ENCODE data around the gene KRTAP5-6.

KRTAP5-6 gene

DNA sequence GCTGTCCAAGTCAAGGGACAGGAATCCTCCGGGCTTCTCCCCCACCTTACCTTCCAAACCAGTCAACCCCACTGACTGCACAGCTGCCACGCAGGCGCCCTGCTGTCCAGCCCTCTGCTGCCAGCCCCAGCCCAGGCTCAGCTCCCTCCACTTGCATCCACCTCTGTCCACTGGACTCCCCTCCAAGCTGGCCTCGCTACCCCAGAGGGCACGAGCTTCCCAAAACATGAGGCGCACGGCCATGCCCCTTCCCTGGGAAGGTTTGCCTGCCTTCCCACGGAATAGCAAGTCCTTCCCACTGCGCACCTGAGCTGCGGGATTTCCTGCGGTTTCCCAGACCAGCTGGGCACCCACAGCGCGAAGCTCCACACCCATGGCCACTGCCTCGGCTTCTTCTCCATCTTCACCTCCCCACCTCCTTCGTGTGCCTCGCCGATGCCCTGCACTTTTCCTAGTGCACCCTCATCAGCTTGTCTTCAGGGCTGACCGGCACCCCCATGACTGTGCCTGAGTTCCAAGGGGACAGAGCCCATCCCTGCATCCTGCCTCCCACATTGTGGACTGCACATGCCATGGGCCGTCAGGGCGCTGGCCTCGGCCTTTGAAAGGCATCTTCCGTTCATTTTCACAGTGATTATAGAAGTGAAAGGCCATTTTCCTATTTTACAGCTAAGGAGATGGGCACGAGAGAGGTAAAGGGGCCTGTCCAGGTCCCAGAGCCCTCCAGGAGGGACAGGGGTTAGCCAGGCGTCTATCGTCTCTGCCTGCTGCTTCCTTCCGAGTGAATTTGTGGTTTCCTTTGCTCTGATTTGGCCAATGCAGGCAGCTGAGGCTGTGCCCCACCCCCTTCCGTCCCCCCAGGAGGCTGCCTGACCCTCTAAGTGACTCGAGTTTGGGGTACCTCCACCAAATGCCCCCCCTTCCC, 37.0 kb downstream of the KRTAP5-6 start:
- DNase-seq (ENCODE audit: low spot score), result no peak

DNA sequence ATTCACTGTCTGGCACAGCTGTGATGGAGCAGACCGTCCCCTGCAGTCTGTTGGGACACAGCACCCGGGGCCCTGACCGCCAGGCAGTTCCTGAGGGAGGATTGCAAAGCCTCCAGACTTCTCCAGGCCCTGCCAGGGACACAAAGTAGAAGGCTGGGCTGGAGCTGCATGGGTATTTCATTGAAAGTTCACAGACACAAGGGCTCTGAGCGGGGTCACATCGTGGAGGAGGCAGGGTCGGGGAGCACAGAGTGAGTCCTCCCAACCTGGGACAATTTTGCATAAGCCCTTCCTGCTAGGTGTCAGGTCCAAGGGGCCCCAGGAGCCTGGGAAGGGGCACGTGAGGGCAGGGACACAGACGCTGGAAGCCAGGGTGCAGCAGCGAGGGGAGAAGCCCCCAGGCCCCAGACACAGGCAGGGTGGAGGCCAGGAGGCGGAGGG, 37.7 kb downstream of the KRTAP5-6 start:
- no peak for DNase-seq (ENCODE audit: low spot score)

DNA sequence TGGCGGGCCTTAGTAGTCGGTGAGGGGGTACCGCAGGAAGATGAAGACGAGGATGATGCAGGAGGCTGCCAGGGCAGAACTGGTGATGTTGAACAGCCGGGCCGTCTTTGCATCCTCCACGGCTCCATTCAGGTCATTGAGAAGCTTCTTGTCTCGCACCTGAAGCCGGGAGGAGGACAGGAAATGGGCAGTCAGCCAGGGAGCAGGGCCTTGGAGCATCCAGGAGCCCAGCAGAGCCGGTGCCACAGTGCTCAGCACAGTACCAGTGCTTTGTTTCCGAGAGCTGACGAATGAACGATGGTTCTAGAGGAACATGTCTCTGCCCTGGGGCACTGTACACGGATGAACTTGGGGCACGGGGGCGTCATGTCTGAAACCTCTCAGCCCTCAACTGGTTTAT, 38.3 kb downstream of the KRTAP5-6 start:
- DNase-seq (ENCODE audit: low spot score), result no peak

DNA sequence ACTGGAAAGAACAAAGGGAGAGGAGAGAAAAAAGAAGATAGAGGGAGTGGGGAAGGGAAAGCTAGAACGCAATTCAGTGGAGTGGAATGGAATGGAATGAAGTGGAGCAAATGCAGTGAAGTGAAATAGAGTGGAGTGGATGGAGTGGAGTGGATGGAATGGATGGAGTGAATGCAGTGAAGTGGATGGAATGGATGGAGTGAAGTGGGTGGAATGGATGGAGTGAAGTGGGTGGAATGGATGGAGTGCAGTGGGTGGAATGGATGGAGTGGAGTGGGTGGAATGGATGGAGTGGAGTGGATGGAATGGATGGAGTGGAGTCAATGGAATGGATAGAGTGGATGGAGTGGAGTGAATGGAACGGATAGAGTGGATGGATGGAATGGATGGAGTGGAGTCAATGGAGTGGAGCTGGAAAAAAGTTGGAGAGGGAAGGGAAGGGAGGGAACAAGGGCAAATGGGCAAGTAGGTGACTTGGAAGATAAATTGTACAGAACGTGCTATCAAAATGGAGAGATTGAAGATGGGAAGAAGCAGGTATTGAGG, 39.5 kb downstream of the KRTAP5-6 start:
- DNase-seq (ENCODE audit: low spot score), result no peak

DNA sequence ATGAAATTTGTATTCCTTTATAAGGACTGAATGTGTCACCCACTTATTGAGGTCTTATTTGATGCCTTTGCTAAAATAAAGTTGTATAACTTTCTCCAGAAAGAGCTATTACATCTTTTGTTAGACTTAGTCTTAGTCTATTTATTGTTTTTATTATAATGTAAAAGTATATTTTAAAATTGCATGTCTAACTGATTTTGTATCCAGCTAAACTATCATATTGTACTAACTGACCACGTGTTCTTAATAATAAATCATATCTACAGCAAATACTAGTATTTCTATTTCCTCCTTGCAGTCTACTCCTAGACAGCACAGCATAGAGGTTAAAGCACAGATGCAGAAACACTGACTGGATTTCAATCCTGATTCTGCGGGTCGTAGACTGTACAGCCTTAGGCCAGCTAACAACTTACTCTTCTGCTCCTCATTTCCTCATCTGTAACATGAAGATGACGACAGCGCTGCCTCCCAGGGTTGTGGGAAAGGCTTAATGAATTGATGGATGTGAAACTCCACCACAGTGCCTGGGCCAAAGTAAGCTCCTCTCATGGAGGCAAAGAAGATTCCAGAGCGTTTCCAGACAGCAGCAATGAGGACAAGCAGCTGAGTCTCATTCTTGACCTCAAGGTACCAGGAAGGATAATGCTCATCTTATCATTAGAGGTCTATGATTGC, 40.2 kb downstream of the KRTAP5-6 start:
- no peak for DNase-seq (ENCODE audit: low spot score)

DNA sequence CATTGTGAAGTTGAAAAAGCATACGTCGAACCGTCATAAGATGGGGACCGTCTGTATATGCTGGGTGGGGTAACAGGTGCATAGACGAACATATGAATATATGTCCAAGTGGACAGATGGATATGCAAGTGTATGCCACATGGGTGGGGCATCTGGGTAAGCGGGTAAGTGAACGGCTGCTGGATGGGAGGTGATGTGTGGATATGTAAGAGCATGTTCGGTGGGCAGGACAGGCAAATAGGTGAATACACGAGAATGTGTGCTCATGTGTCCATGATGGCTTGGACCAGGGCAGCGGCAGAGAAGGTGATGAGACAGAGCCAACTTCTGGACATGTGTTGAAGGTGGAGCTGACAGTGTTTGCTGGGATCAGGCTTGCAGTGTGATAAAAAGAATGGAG, 41.4 kb downstream of the KRTAP5-6 start:
- no peak for DNase-seq (ENCODE audit: low spot score)

DNA sequence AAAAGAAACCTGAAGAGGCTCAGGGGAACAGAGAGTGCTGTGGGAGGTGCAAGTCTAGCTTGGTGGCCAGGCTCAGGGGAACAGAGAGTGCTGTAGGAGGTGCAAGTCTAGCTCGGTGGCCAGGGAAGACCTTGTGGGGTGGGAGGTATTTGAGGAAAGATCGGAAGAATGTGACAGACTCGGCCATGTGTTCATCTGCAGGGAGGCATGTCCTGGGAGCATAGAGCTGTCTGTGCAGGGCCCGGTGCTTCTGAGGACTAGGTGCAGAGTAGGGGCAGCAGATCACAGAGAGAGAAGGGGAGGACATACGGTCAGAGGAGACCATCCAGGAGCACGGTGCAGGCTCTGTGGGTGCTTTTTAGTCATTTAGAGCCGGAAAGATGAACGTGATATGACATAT, 42.6 kb downstream of the KRTAP5-6 start:
- DNase-seq (ENCODE audit: low spot score), result no peak

DNA sequence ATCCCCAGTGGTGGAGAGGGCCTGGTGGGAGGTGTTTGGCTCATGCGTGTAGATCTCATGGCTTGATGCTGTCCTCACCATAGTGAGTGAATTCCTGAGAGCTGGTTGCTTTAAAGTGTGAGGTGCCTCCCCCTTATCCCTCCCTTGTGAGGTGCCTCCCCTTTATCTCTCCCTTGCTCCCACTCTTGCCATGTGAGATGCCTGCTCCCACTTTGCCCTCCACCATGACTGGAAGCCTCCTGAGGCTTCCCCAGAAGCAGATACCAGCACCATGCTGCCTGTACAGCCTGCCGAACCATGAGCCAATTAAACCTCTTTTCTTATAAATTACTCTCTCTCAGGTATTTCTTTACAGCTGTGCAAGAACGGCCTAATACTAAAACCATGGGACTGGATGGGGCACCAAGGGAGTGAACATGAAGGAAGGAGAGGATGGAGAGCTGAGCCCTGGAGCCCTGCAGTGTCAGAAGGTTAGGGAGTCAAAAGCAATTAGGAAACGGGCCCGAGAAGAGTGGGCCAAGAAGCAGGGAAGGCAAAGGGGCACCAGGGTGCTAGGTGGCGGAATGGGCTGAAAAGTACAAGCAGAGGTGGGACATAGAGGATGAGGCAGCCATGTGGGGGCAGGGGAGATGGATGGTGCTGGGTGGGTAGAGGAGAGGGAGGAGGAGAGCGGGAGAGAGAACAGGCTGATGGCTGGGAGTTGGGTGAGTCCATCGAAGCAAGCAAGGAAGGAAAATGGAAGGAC, 44.0 kb downstream of the KRTAP5-6 start:
- no peak for DNase-seq (ENCODE audit: low spot score)

DNA sequence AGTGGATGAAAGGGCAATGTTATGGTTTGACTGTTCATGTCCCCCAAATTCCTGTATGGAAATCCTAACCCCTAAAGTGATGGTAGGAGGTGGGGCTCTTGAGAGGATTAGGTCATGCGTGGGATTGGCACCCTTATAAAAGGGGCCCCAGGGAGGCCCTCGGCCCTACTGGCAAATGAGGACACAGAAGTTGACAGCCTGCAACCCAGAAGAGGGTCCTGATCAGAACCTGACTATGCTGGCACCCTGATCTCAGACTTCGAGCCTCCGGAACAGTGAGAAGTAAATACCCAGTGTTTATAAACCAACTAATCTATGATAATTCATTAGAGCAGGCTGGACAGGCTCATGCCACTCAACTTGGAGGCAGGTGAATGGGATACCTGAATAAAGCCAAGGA, 44.7 kb downstream of the KRTAP5-6 start:
- no peak for DNase-seq (ENCODE audit: low spot score)

DNA sequence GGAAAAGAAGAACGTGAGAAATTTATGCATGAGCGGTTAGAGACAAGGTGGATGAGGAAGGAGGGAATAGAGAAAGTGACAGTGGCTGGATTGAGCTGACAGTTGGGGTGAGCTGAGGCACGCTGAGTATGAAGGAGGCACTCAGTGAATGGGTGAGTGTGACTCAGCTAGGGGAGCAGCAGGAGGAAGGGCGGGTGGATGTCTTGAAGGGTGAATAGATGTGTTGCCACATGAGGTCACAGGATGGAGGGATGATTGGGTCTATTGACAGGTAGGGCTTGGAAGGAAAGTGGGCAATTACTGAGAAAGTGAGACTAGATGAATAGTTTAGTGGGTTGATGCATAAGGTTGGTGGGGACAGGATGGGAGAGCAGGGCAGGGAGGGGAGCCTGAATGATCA, 45.4 kb downstream of the KRTAP5-6 start:
- DNase-seq (ENCODE audit: low spot score), result no peak

DNA sequence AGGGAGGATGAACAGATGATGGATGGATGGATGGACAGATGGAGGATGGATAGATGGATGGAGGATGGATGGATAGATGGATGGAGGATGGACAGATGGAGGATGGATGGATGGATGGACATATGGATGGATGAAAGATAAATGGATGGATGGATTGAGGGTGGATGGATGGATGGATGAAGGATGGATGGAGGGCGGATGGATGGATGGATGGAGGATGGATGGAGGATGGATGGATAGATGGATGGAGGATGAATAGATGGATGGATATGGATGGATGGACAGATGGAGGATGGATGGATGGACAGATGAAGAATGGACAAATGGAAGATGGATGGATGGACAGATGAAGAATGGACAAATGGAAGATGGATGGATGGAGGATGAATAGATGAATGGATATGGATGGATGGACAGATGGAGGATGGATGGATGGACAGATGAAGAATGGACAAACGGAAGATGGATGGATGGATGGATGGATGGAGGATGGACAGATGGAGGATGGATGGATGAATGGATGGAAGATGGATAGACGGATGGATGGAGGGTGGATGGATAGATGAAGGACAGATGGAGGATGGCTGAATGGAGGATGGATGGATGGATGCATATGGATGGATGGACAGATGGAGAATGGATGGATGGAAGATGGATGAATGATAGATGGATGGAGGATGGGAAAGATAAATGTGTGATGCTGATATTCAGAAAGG, 46.0 kb downstream of the KRTAP5-6 start:
- no peak for DNase-seq (ENCODE audit: low spot score)

DNA sequence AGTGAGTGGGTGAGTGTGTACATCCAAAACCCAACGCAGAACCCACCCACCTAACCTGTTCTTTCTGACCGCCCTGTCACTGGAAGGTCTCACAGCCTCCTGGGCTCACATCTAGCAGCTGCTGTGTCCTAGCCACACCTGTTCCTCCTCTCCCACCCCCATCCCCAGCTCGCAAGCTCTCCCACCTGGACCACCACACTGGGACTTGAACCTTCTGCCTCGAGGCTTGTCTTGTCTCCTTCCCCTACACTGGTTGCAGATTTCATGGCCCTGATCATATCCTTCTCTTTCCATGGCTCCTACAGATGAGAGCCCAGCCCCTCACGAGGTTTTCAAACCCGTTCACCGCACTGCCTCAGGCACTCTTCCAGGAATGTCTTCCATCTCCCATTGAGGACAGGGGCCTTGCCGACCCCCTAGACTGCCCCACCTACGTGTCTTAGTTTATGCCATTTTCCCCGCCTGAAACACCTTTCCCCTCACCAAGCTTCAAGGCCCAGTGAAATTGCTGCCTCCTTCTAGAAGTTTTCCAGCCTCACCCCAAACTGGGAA, 46.7 kb downstream of the KRTAP5-6 start:
- DNase-seq (ENCODE audit: low spot score), result no peak

DNA sequence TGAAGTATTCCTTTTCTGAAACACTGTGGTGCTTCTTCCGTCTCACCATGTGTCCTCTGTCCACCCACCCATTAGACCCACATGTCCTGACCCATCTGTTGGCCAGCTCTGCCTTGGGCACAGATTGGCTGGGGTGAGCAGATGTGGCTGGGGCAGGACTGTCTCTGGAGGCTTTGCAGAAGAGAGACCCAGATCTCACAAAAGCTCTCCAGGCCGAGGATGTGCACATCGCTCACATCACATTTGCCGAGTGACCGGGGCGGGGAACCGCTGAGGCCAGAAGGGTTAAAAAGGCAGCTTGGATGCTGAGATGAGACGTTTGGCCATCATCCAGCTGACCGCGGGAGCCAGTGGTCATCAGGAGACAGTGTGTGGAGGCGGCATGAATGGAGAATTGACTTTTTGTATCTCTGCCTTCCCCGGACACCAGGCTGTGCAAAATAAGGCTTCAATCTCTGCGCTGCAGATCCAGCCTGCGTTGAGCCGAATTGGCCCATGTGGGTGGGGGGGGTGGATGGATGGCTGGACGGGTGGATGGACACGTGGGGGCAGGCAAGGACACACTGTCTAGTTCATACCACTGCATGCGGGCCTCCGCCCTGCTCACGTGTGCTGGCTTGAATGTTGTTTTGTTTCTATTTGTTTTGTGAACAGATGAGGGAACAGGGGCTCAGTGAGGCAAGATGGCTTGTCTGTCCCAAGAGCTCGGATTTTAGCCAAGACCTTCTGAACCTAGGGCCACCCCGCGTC, 47.3 kb downstream of the KRTAP5-6 start:
- peak; percentile 74 for DNase-seq (ENCODE audit: low spot score)

DNA sequence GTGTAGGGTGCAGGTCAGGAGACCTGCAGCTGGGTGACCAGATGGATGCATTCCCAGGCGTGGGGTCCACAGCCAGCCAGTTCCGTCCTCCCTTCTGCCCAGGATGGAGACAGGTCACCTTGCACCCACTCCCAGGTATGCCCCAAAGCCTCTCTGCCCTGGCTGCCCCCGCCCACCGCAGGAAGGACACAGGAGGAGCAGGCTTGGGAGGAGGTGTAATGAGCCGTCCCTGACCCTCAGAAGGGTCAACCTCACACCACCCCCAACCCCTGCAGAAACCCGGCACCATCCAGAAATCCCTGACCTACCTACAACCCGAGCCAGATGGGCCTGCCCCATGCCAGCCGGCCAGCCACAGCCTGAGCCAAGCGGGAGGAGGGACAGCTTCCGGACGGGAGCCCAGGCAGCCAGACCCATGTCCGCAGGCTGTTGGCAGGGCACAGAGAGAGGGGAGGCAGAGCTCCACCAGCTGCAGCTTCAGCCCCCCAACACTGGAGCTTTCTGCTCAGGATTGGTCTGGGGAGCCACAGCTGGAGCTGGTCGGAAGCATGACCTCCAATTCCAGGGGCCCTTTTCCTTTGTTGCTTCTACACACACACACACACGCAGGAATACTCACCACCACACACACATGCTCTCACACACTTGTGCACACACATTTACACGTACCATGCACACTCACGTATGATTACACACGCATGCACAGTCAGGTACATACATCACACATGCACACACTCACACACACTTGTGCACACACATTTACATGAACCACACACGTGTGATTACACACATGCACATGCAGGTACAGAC, 48.1 kb downstream of the KRTAP5-6 start:
- DNase-seq (ENCODE audit: low spot score), result no peak

DNA sequence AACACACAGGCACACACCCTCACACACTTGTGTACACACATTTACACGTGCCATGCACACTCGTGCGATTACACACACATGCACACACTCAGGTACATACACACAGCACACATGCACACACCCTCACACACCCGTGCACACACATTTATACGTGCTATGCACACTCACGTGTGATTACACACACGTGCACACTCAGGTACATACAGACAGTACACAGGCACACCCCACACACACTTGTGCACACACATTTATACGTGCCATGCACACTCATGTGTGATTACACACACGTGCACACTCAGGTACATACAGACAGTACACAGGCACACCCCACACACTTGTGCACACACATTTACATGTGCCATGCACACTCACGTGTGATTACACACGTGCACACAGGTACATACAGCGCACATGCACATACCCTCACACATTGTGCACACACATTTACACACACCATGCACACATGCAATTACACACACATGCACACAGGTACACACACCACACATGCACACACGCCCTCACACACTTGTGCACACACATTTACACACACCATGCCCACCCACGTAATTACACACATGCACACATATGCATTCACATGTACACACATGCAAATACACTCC, 48.8 kb downstream of the KRTAP5-6 start:
- DNase-seq (ENCODE audit: low spot score), result no peak

DNA sequence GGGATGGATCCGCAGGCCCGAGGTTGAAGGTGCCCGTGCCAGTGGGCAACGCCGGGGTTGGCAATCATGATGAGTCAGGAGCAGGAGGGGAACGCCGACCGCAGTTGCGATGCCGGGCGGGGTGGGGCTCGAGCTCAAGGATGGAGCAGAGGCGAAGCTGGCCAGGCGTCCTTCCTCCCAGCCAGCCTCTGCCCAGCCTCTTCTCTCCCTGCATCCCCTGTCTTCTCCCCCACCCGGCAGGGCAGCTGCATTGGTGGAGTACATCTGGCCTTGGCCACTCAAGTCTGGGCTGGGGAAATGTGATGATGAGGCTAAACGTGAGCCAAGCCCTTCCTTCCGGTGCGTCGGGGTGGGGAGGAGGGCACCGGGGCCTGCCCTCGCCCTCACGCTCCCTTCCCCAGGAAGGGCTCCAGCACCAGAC, 49.5 kb downstream of the KRTAP5-6 start:
- DNase-seq (ENCODE audit: low spot score), result no peak

DNA sequence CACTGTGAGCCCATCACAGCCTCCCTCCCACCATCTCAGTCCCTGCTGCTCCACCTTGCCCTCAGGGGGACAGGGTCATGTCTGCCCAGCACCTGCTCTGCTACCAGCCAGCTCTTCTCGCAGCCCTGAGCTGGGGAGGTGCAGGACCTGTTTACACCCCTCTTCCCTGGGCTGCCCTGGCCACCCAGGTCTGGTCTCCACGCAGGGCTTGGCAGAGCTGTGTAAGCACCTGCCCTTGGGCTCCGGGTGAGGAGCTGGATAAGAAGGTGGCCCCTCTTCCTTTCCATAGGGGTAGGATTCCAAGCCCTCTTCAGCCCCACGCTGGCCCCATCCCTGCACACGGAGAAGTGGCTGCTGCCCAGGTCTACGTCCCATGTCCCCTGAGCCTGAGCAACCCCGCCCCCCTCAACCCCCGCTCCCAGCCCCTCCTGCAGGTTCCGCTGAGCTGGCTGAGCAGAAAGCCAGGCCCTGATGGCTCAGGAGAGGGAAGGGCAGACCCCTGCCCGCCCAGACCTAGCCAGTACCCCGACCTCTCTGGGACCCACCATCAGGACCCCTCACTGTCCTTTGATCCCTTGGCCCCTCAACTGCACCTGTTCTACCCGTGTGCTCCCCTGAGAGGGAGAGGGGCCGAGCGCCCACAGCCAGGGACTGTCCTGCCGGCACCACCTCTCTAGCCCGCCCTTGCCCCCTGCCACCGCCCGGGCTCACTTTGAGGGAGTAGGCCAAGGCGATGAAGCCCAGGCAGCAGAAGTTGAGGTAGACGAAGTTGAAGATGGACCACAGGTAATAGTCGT, 50.2 kb downstream of the KRTAP5-6 start:
- DNase-seq (ENCODE audit: low spot score), result no peak
